ENCODE measurements around the gene GBF1. TPM values are rescaled to one million over a fixed set of nuclear protein-coding genes. Genes with fewer than 3 reads are reported as not detected.
"Not testable (repeated sequence)": the region's sequence is repeated elsewhere in the genome, so short reads cannot be mapped to it uniquely, and the experiment has no call there.

GBF1 gene
- total RNA-seq, 1 experiment from 2014 or later = 25.1 TPM

DNA sequence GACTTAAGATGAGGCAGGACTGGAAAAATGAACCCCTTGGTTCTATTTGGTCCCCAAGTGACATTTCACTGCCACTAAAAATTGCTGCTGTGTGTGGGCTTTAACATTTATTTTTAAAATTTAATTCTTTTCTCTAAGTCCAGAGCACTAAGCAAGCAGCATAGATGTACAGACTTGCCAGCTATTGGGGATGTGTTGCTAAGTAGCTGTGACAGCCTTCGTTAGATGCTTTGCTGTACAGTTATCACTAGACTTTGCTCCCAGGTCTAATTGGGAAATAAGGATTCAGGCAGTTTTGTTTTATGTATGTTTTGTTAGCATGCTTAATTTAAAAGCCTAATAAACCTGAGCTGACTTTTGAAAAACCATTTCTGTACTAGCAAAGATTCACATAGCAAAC, 51.8 kb downstream of the GBF1 start:
- H3K4me3 ChIP-seq (ENCODE audit: insufficient read depth, low read depth, low read length) = no peak overlapping the region
- DNase-seq = no peak
- H3K36me3 ChIP-seq (replicated peaks; ENCODE audit: control insufficient read depth, insufficient read depth, low read length) = no peaks in the 10 kb centered on the region
- no peaks in the 10 kb centered on the region for H3K27me3 ChIP-seq (ENCODE audit: control insufficient read depth, insufficient read depth, low read length)

DNA sequence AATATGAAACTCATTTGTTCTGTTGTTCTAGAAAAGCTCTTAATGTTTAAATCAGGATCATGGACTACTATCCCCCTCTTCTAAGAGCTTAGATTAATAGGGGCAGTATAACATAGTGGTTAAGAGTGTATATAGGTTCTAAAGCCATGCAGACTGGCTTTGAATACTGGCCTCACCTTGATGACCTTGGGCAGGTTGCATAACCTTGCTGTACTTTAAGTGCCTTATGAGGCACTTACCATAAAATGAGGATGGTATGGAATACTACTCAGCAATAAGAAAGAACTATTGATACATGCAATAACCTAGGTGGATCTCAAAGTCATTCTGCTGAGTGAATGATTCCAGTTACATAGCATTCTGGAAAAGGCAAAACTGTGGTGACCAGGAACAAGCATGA, 53.6 kb downstream of the GBF1 start:
- Histone ChIP-seq H3K27me3 (ENCODE audit: control insufficient read depth, insufficient read depth, low read length) (no peaks in the 10 kb centered on the region), H3K4me3 (ENCODE audit: insufficient read depth, low read depth, low read length) (no peak overlapping the region), H3K36me3 (replicated peaks; ENCODE audit: control insufficient read depth, insufficient read depth, low read length) (no peaks in the 10 kb centered on the region)
- DNase-seq = no peak

DNA sequence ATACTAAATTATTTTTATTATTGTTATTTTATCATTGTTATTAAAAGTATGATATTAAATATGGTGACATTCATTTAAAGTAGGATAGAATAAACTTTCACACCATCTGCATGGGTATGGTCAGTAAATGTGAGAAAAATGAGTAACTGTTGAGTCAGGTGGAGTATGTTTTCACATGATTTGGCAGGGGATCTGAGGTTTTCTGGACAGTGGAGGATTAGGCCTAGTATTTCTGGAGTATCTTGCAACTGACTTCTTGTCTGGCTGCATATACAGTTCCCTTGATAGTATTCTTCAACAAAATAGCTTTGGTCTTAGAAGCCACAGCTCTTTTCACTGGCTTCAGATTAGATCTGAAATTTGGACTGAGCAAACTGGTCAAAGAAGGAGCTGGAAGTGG, 54.5 kb downstream of the GBF1 start:
- no peak for DNase-seq
- no peaks in the 10 kb centered on the region for H3K36me3 ChIP-seq (replicated peaks; ENCODE audit: control insufficient read depth, insufficient read depth, low read length)
- no peaks in the 10 kb centered on the region for H3K27me3 ChIP-seq (ENCODE audit: control insufficient read depth, insufficient read depth, low read length)
- H3K4me3 ChIP-seq (ENCODE audit: insufficient read depth, low read depth, low read length) = no peak overlapping the region

DNA sequence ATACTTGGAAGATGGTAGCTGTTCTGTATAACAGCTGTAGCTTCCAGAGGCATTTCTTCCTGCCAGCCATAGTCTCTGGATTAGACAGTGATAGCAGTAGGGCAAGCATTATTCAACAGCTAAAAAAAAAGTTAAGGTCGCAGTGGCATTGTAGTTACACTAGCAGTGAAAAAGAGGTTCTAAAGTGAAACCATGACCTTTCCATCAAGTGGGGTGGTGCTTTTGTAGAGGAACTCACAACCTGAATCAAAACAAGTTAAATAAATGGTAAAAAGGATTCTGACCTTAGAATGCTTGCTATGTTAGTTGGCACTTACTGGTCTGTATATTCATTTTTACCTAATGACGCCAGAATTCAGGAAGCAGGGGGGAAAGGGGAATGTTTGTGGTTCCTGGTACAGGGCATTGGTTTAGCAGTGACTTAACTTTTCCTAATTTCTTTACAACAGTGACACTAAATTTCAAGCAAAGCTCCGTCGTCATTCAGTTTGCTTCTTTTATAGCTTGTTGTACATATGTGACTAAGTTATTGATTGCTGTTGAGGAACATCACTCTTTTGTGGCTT, 55.0 kb downstream of the GBF1 start:
- no peak for DNase-seq
- H3K4me3 ChIP-seq (ENCODE audit: insufficient read depth, low read depth, low read length) = no peak overlapping the region

GRCh38 chr10:102300912-102301311, 55.6 kb downstream of the GBF1 start:
- not testable (repeated sequence) for H3K36me3 ChIP-seq (replicated peaks; ENCODE audit: control insufficient read depth, insufficient read depth, low read length); DNase-seq; H3K27me3 ChIP-seq (ENCODE audit: control insufficient read depth, insufficient read depth, low read length); H3K4me3 ChIP-seq (ENCODE audit: insufficient read depth, low read depth, low read length)

More for the DNA sequence above, 55.0 kb downstream of the GBF1 start:
- Histone ChIP-seq H3K36me3 (replicated peaks; ENCODE audit: control insufficient read depth, insufficient read depth, low read length) (no peaks in the 10 kb centered on the region), H3K27me3 (ENCODE audit: control insufficient read depth, insufficient read depth, low read length) (no peaks in the 10 kb centered on the region)

GRCh38 chr10:102301332-102301731, 56.0 kb downstream of the GBF1 start:
- not testable (repeated sequence) for H3K27me3 ChIP-seq (ENCODE audit: control insufficient read depth, insufficient read depth, low read length); H3K36me3 ChIP-seq (replicated peaks; ENCODE audit: control insufficient read depth, insufficient read depth, low read length); DNase-seq; H3K4me3 ChIP-seq (ENCODE audit: insufficient read depth, low read depth, low read length)

GRCh38 chr10:102302611-102303010, 57.3 kb downstream of the GBF1 start:
- H3K27me3 ChIP-seq (ENCODE audit: control insufficient read depth, insufficient read depth, low read length) = no peaks in the 10 kb centered on the region
- no peak overlapping the region for H3K4me3 ChIP-seq (ENCODE audit: insufficient read depth, low read depth, low read length)
- no peaks in the 10 kb centered on the region for H3K36me3 ChIP-seq (replicated peaks; ENCODE audit: control insufficient read depth, insufficient read depth, low read length)
- DNase-seq = no peak

DNA sequence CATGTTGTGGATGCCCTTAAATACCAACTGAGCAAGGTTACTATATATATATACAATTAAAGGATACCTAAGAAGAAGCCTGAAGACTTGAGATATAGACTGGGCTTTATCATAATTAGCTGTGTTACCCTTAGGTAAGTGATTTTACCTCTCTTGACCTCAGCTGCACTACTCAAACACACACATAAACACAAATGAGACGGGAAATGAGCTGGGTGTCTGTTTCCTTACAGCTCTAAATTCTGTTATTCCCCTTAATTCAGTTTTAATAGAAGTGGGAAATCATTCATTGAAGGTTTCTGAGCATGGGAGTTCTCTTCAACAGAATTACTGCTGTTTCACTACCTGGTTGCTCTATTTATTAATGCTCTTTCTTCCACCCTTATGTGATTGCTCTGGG, 60.7 kb downstream of the GBF1 start:
- H3K27me3 ChIP-seq (ENCODE audit: control insufficient read depth, insufficient read depth, low read length) = no peaks in the 10 kb centered on the region
- no peak overlapping the region for H3K4me3 ChIP-seq (ENCODE audit: insufficient read depth, low read depth, low read length)
- no peak for DNase-seq
- H3K36me3 ChIP-seq (replicated peaks; ENCODE audit: control insufficient read depth, insufficient read depth, low read length) = no peaks in the 10 kb centered on the region

DNA sequence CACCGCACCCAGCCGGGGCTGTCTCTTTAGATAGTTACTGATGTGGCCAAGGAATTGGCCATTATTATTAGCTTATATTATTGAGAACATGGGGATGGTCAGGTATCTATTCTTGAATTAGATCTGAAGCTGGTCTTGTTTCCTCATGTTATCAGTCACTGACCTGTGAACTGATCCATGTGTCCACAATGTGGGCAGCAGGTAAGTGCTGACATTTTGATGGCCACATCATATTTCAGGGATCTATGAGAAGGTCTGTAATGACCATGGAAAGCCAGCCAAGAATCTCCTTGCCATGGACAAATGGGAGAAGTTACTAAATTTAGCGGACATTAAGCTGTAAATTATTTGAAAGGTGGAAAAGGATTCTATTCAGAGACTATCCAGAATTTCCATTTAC, 61.4 kb downstream of the GBF1 start:
- no peak for DNase-seq
- no peak overlapping the region for H3K4me3 ChIP-seq (ENCODE audit: insufficient read depth, low read depth, low read length)
- H3K27me3 ChIP-seq (ENCODE audit: control insufficient read depth, insufficient read depth, low read length) = no peaks in the 10 kb centered on the region
- no peaks in the 10 kb centered on the region for H3K36me3 ChIP-seq (replicated peaks; ENCODE audit: control insufficient read depth, insufficient read depth, low read length)

- H3K36me3 ChIP-seq (replicated peaks; ENCODE audit: control insufficient read depth, insufficient read depth, low read length); H3K4me3 ChIP-seq (ENCODE audit: insufficient read depth, low read depth, low read length); H3K27me3 ChIP-seq (ENCODE audit: control insufficient read depth, insufficient read depth, low read length); DNase-seq: not testable (repeated sequence)
Measured at GRCh38 chr10:102308318-102308717, 63.0 kb downstream of the GBF1 start.

DNA sequence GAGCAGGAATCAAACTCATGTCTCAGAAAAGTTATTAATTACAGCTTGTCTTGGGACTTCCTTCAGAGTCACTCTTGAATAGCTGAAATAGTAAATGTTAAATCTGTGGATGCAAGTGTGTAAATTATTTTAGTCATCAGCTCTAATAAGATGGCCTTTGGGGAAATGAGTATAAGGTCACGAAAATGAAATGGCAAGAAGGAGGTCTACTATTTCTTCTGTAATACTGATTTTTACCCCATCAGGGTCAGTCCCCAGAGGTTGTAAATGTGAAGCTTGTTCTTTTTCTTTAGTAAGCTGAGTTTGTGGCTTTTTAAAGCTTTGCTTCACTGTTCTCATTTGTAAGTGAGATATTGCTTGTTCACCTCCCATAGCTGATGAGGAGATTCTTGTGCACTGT, 63.9 kb downstream of the GBF1 start:
- H3K27me3 ChIP-seq (ENCODE audit: control insufficient read depth, insufficient read depth, low read length) = no peaks in the 10 kb centered on the region
- no peaks in the 10 kb centered on the region for H3K36me3 ChIP-seq (replicated peaks; ENCODE audit: control insufficient read depth, insufficient read depth, low read length)
- DNase-seq = no peak
- no peak overlapping the region for H3K4me3 ChIP-seq (ENCODE audit: insufficient read depth, low read depth, low read length)

- H3K36me3 ChIP-seq (replicated peaks; ENCODE audit: control insufficient read depth, insufficient read depth, low read length) = no peaks in the 10 kb centered on the region
- no peak for DNase-seq
- H3K27me3 ChIP-seq (ENCODE audit: control insufficient read depth, insufficient read depth, low read length) = no peaks in the 10 kb centered on the region
- no peak overlapping the region for H3K4me3 ChIP-seq (ENCODE audit: insufficient read depth, low read depth, low read length)
Measured at GRCh38 chr10:102309916-102310315, 64.6 kb downstream of the GBF1 start.

- Histone ChIP-seq H3K4me3 (ENCODE audit: insufficient read depth, low read depth, low read length) (no peak overlapping the region), H3K36me3 (replicated peaks; ENCODE audit: control insufficient read depth, insufficient read depth, low read length) (no peaks in the 10 kb centered on the region), H3K27me3 (ENCODE audit: control insufficient read depth, insufficient read depth, low read length) (no peaks in the 10 kb centered on the region)
- no peak for DNase-seq
Measured at GRCh38 chr10:102310361-102311024, 65.2 kb downstream of the GBF1 start.

GRCh38 chr10:102311025-102311420, 65.7 kb downstream of the GBF1 start:
- Histone ChIP-seq H3K4me3 (ENCODE audit: insufficient read depth, low read depth, low read length) (no peak overlapping the region), H3K27me3 (ENCODE audit: control insufficient read depth, insufficient read depth, low read length) (no peaks in the 10 kb centered on the region), H3K36me3 (replicated peaks; ENCODE audit: control insufficient read depth, insufficient read depth, low read length) (no peaks in the 10 kb centered on the region)
- no peak for DNase-seq

DNA sequence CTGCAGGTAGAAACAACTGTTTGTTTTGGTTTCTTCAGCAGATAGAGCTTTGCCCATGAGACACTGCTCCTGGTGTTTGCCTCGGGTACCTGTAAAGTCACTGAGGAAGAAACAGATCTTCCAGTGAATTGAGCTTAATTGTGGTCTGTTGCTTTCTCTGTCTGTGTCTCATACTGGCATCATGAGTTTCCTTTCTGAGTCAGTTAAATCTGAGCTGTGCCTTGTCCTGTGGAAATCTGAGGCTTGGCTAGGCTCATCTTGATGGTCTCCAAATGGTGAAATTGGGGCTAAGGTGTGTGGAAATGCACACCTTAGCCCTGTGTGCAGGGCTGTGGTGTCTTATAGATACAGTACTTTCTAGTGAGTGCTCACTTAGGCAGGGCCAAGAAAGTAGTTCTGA, 67.4 kb downstream of the GBF1 start:
- Histone ChIP-seq H3K4me3 (ENCODE audit: insufficient read depth, low read depth, low read length) (no peak overlapping the region), H3K36me3 (replicated peaks; ENCODE audit: control insufficient read depth, insufficient read depth, low read length) (no peaks in the 10 kb centered on the region), H3K27me3 (ENCODE audit: control insufficient read depth, insufficient read depth, low read length) (no peaks in the 10 kb centered on the region)
- DNase-seq = no peak
